Measurements from ENCODE around the gene RNF169.

DNA sequence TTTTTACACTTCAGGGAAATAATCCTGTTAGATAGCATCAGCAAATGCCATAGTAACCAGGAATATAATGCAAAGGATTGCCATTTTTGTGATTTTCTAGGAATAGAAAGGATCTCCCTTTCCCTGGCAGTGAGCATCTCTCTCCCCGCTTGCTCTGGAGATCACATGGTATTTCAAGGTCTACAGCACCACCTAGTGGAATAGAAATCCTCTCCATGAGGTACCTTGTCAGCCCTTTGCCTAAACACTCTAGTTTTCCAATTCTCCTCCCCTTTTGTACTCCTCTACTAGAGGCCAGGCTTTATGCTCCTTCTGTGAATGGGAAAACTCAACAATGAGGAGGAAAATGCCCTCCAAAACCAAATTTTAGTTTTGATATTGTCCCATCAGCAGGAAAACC is 121.8 kb downstream of the RNF169 start:
- TF ChIP-seq EP300 (IDR thresholded peaks at IDR 0.05), result no peak
- TF ChIP-seq CTCF (IDR thresholded peaks at IDR 0.05), result no peak
- no peak for TF ChIP-seq POLR2A (IDR thresholded peaks at IDR 0.05)
- no peak for TF ChIP-seq POLR2AphosphoS5 (IDR thresholded peaks at IDR 0.05)
